IMR-90 (cell line): ENCODE results near the gene ORMDL2. TPM values are rescaled to one million over a fixed set of nuclear protein-coding genes. Genes with fewer than 3 reads are reported as not detected.

Experiments
- ATAC-seq: fragments of 200-7000 bp; cut with Tn5 transposase; 2 replicates; pipeline ENCODE4 v1.9.1; 2020; ENCODE audit warnings: low read depth, mild to moderate bottlenecking, moderate library complexity
- BruUV-seq: library from RNA; stranded (reverse); fragments of 400-500 nt; replicated peaks from 2 replicates; lab custom pipeline; 2021; lab: Mats Ljungman, UMichigan
- CTCF ChIA-PET: fragments of 300-600 bp; formaldehyde crosslinking; extraction: SDS; loops from one replicate; lab custom pipeline; 2021; ENCODE audit warnings: antibody characterized with exemption; lab: Yijun Ruan, JAX
- POLR2A ChIA-PET: fragments of 300-600 bp; sonication (Branson Sonifier 250); formaldehyde crosslinking; loops from one replicate; lab custom pipeline; 2022; ENCODE audit warnings: antibody characterized with exemption; ENCODE audit not compliant: unreplicated experiment; lab: Charles Lee
- DNase-seq: peaks from one replicate; pipeline ENCODE4 v3.0.0; 2013
- H2AFZ ChIP-seq: replicated peaks from 2 replicates; pipeline ENCODE3; 2013; ENCODE audit warnings: low read length, mild to moderate bottlenecking; ENCODE audit not compliant: poor library complexity
- H2AK5ac ChIP-seq: 2 replicates; pipeline ENCODE4 v1.6.1; 2013; ENCODE audit warnings: low read depth, low read length, inconsistent platforms
- H2AK9ac ChIP-seq: replicated peaks from 2 replicates; pipeline ENCODE3; 2013; ENCODE audit warnings: mild to moderate bottlenecking, low read depth, low read length, moderate library complexity; ENCODE audit not compliant: poor library complexity
- H2BK120ac ChIP-seq: 2 replicates; pipeline ENCODE4 v1.6.1; 2013; ENCODE audit warnings: low read depth, low read length, inconsistent platforms
- H2BK15ac ChIP-seq: 3 replicates; pipeline ENCODE4 v1.6.1; 2013; ENCODE audit warnings: low read depth, low read length, inconsistent platforms
- H2BK20ac ChIP-seq: 2 replicates; pipeline ENCODE4 v1.6.1; 2013; ENCODE audit warnings: low read depth, mild to moderate bottlenecking, inconsistent platforms, low read length, moderate library complexity
- H2BK5ac ChIP-seq: 2 replicates; pipeline ENCODE4 v1.6.1; 2013; ENCODE audit warnings: mild to moderate bottlenecking, low read depth, low read length, inconsistent platforms; ENCODE audit not compliant: poor library complexity, severe bottlenecking
- H3K14ac ChIP-seq: replicated peaks from 2 replicates; pipeline ENCODE4 v1.6.1; 2013; ENCODE audit warnings: low read depth, low read length, inconsistent platforms
- H3K18ac ChIP-seq: 2 replicates; pipeline ENCODE4 v1.6.1; 2013; ENCODE audit warnings: low read depth, low read length, control low read depth
- H3K23ac ChIP-seq: 2 replicates; pipeline ENCODE4 v1.6.1; 2013; ENCODE audit warnings: low read depth, low read length, inconsistent platforms
- H3K27ac ChIP-seq: 2 replicates; pipeline ENCODE4 v1.5.1; 2013; ENCODE audit warnings: mild to moderate bottlenecking, control low read depth, low read length; ENCODE audit not compliant: insufficient read depth
- H3K27me3 ChIP-seq: 2 replicates; pipeline ENCODE4 v1.6.1; 2013; ENCODE audit warnings: low read length; ENCODE audit not compliant: control insufficient read depth, insufficient read depth
- H3K36me3 ChIP-seq: 2 replicates; pipeline ENCODE4 v1.6.1; 2013; ENCODE audit warnings: low read length, mixed read lengths; ENCODE audit not compliant: control insufficient read depth, insufficient read depth
- H3K4ac ChIP-seq: 2 replicates; pipeline ENCODE4 v1.6.1; 2013; ENCODE audit warnings: low read depth, low read length, inconsistent platforms
- H3K4me1 ChIP-seq: 2 replicates; pipeline ENCODE4 v1.6.1; 2013; ENCODE audit warnings: low read length, mixed read lengths; ENCODE audit not compliant: control insufficient read depth, insufficient read depth
- H3K4me2 ChIP-seq: 2 replicates; pipeline ENCODE4 v1.6.1; 2013; ENCODE audit warnings: low read depth, mild to moderate bottlenecking, control low read depth, low read length, moderate library complexity
- H3K4me3 ChIP-seq: 2 replicates; pipeline ENCODE4 v1.5.1; 2013; ENCODE audit warnings: low read depth, mild to moderate bottlenecking, control low read depth, low read length, moderate library complexity; ENCODE audit not compliant: insufficient read depth
- H3K56ac ChIP-seq: 2 replicates; pipeline ENCODE4 v1.6.1; 2013; ENCODE audit warnings: low read length, inconsistent platforms; ENCODE audit not compliant: insufficient read depth; ENCODE audit errors: extremely low read depth
- H3K79me1 ChIP-seq, 2 experiments: 2 replicates each; pipeline ENCODE4 v1.6.1; 2013; ENCODE audit warnings: low read length in 2 of 2, inconsistent platforms in 1 of 2, low read depth in 1 of 2
- H3K9ac ChIP-seq: 2 replicates; pipeline ENCODE4 v1.6.1; 2013; ENCODE audit warnings: low read depth, low read length, control low read depth
- H3K9me1 ChIP-seq: 2 replicates; pipeline ENCODE4 v1.6.1; 2013; ENCODE audit warnings: low read length, inconsistent platforms; ENCODE audit not compliant: insufficient read depth
- H3K9me3 ChIP-seq: 2 replicates; pipeline ENCODE4 v1.6.1; 2013; ENCODE audit warnings: low read length; ENCODE audit not compliant: control insufficient read depth, insufficient read depth
- H4K20me1 ChIP-seq: 2 replicates; pipeline ENCODE4 v1.6.1; 2013; ENCODE audit warnings: low read length, inconsistent platforms; ENCODE audit not compliant: insufficient read depth
- H4K5ac ChIP-seq: 2 replicates; pipeline ENCODE4 v1.6.1; 2013; ENCODE audit warnings: mild to moderate bottlenecking, low read depth, low read length, control low read depth
- H4K8ac ChIP-seq, 2 experiments: 2 replicates each; pipeline ENCODE4 v1.6.1; 2013; ENCODE audit warnings: low read depth in 2 of 2, low read length in 2 of 2, control low read depth in 1 of 2, inconsistent platforms in 1 of 2
- H4K91ac ChIP-seq: 2 replicates; pipeline ENCODE4 v1.6.1; 2013; ENCODE audit warnings: low read depth, low read length, inconsistent platforms; ENCODE audit not compliant: insufficient read depth
- BHLHE40 ChIP-seq: fragments of 150-350 bp; IDR thresholded peaks from 2 replicates; pipeline ENCODE4 v1.6.1; 2016; ENCODE audit warnings: mild to moderate bottlenecking, low read depth, low read length
- CEBPB ChIP-seq: IDR thresholded peaks from 2 replicates; pipeline ENCODE4 v1.6.1; 2012; ENCODE audit warnings: low read depth, low read length, improper control_type of control experiment
- CHD1 ChIP-seq: IDR thresholded peaks from 2 replicates; pipeline ENCODE4 v1.6.1; 2012; ENCODE audit warnings: low read depth, low read length, improper control_type of control experiment
- ELK1 ChIP-seq: fragments of 150-350 bp; IDR thresholded peaks from 2 replicates; pipeline ENCODE4 v1.6.1; 2016; ENCODE audit warnings: low read depth, mild to moderate bottlenecking, low read length, moderate library complexity, borderline replicate concordance
- FOS ChIP-seq: fragments of 150-350 bp; IDR thresholded peaks from 2 replicates; pipeline ENCODE4 v1.6.1; 2016; ENCODE audit warnings: low read depth, low read length
- MAFK ChIP-seq: IDR thresholded peaks from 2 replicates; pipeline ENCODE4 v1.6.1; 2012; ENCODE audit warnings: low read depth, low read length, improper control_type of control experiment
- MAZ ChIP-seq: IDR thresholded peaks from 2 replicates; pipeline ENCODE4 v1.6.1; 2012; ENCODE audit warnings: low read depth, mild to moderate bottlenecking, low read length, improper control_type of control experiment, moderate library complexity, borderline replicate concordance
- MXI1 ChIP-seq: IDR thresholded peaks from 2 replicates; pipeline ENCODE4 v1.6.1; 2012; ENCODE audit warnings: low read depth, mild to moderate bottlenecking, low read length, moderate library complexity, borderline replicate concordance
- NFE2L2 ChIP-seq: fragments of 150-350 bp; IDR thresholded peaks from 2 replicates; pipeline ENCODE4 v1.6.1; 2016; ENCODE audit warnings: low read depth, mild to moderate bottlenecking, low read length
- POLR2A ChIP-seq: IDR thresholded peaks from 2 replicates; pipeline ENCODE4 v1.6.1; 2012; ENCODE audit warnings: mild to moderate bottlenecking, low read depth, low read length
- RAD21 ChIP-seq: IDR thresholded peaks from 2 replicates; pipeline ENCODE4 v1.6.1; 2012; ENCODE audit warnings: low read length, improper control_type of control experiment
- RCOR1 ChIP-seq: IDR thresholded peaks from 2 replicates; pipeline ENCODE4 v1.6.1; 2012; ENCODE audit warnings: mild to moderate bottlenecking, low read length, improper control_type of control experiment; ENCODE audit not compliant: insufficient replicate concordance
- RFX5 ChIP-seq: IDR thresholded peaks from 2 replicates; pipeline ENCODE4 v1.8.0; 2012; ENCODE audit warnings: low read depth, mild to moderate bottlenecking, low read length, moderate library complexity
- SMC3 ChIP-seq: fragments of 150-350 bp; IDR thresholded peaks from 2 replicates; pipeline ENCODE4 v1.6.1; 2016; ENCODE audit warnings: low read depth, mild to moderate bottlenecking, antibody characterized with exemption, low read length, moderate library complexity
- USF2 ChIP-seq: fragments of 150-350 bp; IDR thresholded peaks from 2 replicates; pipeline ENCODE4 v1.6.1; 2017; ENCODE audit warnings: mild to moderate bottlenecking, antibody characterized with exemption, low read length, low read depth
- WGBS, 2 experiments: methylation state at CpG; one replicate each; pipeline versions ENCODE4 v1.1.5 to v1.1.7; 2013; ENCODE audit warnings: missing lambda C conversion rate in 2 of 2; ENCODE audit not compliant: insufficient read length in 1 of 2; ENCODE audit errors: extremely low coverage in 2 of 2; 5-methylcytosine and 5-hydroxymethylcytosine counted together
- dilution Hi-C: fragments of 300-500 bp; cut with HindIII; formaldehyde crosslinking; loops from one replicate; pipeline ENCODE4 v1.14.3; 2018; ENCODE audit warnings: low sequenced_read_pairs; ENCODE audit not compliant: unreplicated experiment
- in situ Hi-C: fragments of 300-500 bp; cut with MboI; formaldehyde crosslinking; loops from 3 replicates; pipeline ENCODE4 v1.14.3; 2019; ENCODE audit warnings: low sequenced_read_pairs, inconsistent platforms, mixed read lengths
- intact Hi-C: fragments of 100-400 bp; cut with micrococcal nuclease; formaldehyde crosslinking; loops from 2 replicates; pipeline ENCODE4 v1.10.0; 2022
- polyA plus RNA-seq, 3 experiments: library from polyadenylated mRNA; depleted of rRNA; stranded (reverse); fragments of >200 nt; gene quantifications; 2 replicates each; pipeline ENCODE4 v1.2.3, GENCODE V29; 2012; ENCODE audit warnings: low replicate concordance in 1 of 3
- total RNA-seq: library from RNA; depleted of rRNA; stranded (reverse); fragments of >200 nt; gene quantifications from 2 replicates; pipeline ENCODE4 v1.2.3, GENCODE V29; 2012
- TF ChIP-seq, protein P1 (sequence below): conservative IDR thresholded peaks from 2 replicates; pipeline ENCODE4 v1.5.1; 2012; ENCODE audit warnings: mild to moderate bottlenecking, low read depth, low read length, improper control_type of control experiment

ORMDL2 gene
- total and polyA plus RNA-seq, 2 of the 4 experiments (the other 2 are of a cell fraction), result 20.4 to 39.7 TPM

GRCh38 chr12:55809274-55809673, 8.6 kb upstream of the ORMDL2 start:
- H3K56ac ChIP-seq, result no peak overlapping the region
- H3K79me1 ChIP-seq, result peaks cover 13 to 54% of the 10 kb centered on the region in 2 experiments
- no peak overlapping the region for H4K91ac ChIP-seq
- H2BK20ac ChIP-seq, result no peak overlapping the region
- ChIA-PET CTCF (no interaction called here), POLR2A (no interaction called here)
- no peak overlapping the region for H2BK15ac ChIP-seq
- H3K14ac ChIP-seq, result no peak overlapping the region
- no peaks in the 10 kb centered on the region for H3K9me3 ChIP-seq
- no peak overlapping the region for H3K9ac ChIP-seq
- H4K20me1 ChIP-seq, result peaks cover 71% of the 10 kb centered on the region
- H2AK9ac ChIP-seq, result no peak overlapping the region
- H4K8ac ChIP-seq, result no peak overlapping the region
- TF ChIP-seq MXI1, result no peak
- TF ChIP-seq CHD1, result no peak
- TF ChIP-seq, protein P1, sequence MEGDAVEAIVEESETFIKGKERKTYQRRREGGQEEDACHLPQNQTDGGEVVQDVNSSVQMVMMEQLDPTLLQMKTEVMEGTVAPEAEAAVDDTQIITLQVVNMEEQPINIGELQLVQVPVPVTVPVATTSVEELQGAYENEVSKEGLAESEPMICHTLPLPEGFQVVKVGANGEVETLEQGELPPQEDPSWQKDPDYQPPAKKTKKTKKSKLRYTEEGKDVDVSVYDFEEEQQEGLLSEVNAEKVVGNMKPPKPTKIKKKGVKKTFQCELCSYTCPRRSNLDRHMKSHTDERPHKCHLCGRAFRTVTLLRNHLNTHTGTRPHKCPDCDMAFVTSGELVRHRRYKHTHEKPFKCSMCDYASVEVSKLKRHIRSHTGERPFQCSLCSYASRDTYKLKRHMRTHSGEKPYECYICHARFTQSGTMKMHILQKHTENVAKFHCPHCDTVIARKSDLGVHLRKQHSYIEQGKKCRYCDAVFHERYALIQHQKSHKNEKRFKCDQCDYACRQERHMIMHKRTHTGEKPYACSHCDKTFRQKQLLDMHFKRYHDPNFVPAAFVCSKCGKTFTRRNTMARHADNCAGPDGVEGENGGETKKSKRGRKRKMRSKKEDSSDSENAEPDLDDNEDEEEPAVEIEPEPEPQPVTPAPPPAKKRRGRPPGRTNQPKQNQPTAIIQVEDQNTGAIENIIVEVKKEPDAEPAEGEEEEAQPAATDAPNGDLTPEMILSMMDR, result no peak
- TF ChIP-seq SMC3, result no peak
- TF ChIP-seq RFX5, result no peak
- TF ChIP-seq FOS, result no peak
- TF ChIP-seq RAD21, result no peak
- TF ChIP-seq CEBPB, result no peak
- TF ChIP-seq ELK1, result no peak
- TF ChIP-seq NFE2L2, result no peak
- TF ChIP-seq MAZ, result no peak
- no peak for TF ChIP-seq USF2
- no peak for TF ChIP-seq POLR2A
- no peak for TF ChIP-seq MAFK
- no peak for TF ChIP-seq BHLHE40
- TF ChIP-seq RCOR1, result no peak
- no TSS peak for BruUV-seq
- peaks cover 18% of the 10 kb centered on the region for H3K36me3 ChIP-seq
- no peak overlapping the region for H2AFZ ChIP-seq
- H3K4ac ChIP-seq, result no peak overlapping the region
- H2BK5ac ChIP-seq, result no peak overlapping the region
- WGBS, 2 experiments, result no CpG with 5 or more reads among the region's 5 CpGs
- no peak overlapping the region for H3K4me3 ChIP-seq
- no peak overlapping the region for H3K23ac ChIP-seq
- in situ Hi-C loops (no loop called here), dilution Hi-C loops (no loop called here), intact Hi-C loops (no loop called here)
- H3K4me1 ChIP-seq, result no peaks in the 10 kb centered on the region; the same call in 1 of the 2 replicates
- no peak overlapping the region for H3K4me2 ChIP-seq
- no peaks in the 10 kb centered on the region for H3K27me3 ChIP-seq
- no peak for DNase-seq
- no peak overlapping the region for H3K27ac ChIP-seq
- H3K18ac ChIP-seq, result no peak overlapping the region
- H2AK5ac ChIP-seq, result 0 out of 2 replicates have a peak overlapping the region, but pooled peaks have one; percentile 7
- H3K9me1 ChIP-seq, result 0 out of 2 replicates have a peak, but pooled peaks cover 3% of the 10 kb centered on the region
- ATAC-seq, result no peak
- H2BK120ac ChIP-seq, result no peak overlapping the region
- no peak overlapping the region for H4K5ac ChIP-seq
